Stimulated activated CD4-positive, alpha-beta T cell treated with anti-CD3 and anti-CD28 coated beads, Interleukin-2, amount 100 ng/mL, for 4 hours (primary cell): ENCODE data around the gene SLC5A2.
"Not testable (repeated sequence)": the region's sequence is repeated elsewhere in the genome, so short reads cannot be mapped to it uniquely, and the experiment has no call there.

ENCODE experiments used
- DNase-seq: peaks from one replicate; pipeline ENCODE4 v3.0.0-alpha.2; 2020; ENCODE audit warnings: low read depth

Gene SLC5A2

GRCh38 chr16:31483081-31483480 is at the start of gene SLC5A2:
Gene SLC5A2, plus strand, starts transcription at chr16:31483123. Its CDS starts 14 bp downstream, at chr16:31483137.
- DNase-seq: no peak

DNA sequence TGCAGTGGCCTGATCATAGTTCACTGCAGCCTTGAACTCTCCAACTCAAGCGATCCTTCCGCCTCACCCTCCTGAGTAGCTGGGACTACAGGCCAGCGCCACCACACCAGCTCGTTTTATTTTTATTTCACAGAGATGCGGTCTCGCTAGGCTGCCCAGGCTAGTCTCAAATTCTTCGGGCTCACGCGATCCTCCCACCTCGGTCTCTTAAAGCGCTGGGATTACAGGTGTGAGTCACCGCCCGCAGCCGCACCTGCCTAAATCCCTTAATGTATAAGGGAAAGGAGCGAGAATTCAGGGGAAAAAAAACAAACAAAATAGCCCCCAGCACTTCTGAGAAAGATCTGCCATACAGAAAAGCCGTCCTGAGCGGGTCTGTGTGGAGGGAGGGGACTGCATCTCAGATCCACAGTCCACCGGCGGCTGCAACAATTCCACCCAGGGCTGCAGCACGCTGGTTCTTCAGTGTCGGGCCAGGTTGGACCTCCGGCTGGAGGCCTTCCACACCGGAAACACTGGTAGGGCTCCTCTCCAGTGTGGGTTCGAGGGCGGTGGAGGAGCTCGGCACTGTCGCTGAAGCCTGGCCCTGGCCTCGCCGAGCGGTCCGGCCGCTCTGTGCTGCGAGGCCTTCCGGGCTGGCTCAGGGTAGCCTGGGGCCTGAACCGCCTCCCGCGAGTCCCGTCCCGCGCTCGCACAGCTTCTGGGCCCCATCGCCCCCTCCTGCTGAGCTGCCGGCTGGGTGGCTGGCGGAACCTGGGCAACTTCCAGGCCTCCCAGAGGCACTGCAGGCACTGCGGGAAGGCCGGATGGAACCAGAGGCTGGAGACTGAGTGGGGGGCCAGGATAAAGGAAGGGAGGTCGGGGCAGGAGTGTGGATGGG is 47.3 kb upstream of the SLC5A2 start:
- DNase-seq: no peak

GRCh38 chr16:31436221-31437045 is 46.5 kb upstream of the SLC5A2 start:
- no peak for DNase-seq

DNA sequence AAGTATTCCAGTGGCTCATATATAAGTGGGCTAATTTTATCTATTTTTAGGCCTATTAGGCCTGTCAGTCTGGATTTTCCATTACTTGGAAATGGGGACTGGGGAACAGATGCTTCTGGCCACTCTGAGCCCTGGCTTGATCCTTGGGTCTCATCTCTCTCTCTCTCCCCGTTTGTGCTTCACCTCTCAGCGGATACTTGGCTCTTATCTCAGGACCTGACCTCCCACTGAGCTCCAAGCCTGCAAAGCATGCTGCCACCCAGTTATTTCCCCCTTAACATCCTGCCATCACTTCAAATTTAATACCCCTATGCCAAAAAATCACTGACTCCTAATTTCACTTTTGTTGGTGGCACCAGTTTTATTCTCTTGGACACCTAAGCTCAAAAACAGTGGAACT is 44.5 kb upstream of the SLC5A2 start:
- no peak for DNase-seq

GRCh38 chr16:31439023-31439422 is 43.9 kb upstream of the SLC5A2 start:
- not testable (repeated sequence) for DNase-seq

GRCh38 chr16:31439519-31439918 is 43.4 kb upstream of the SLC5A2 start:
- DNase-seq: no peak

DNA sequence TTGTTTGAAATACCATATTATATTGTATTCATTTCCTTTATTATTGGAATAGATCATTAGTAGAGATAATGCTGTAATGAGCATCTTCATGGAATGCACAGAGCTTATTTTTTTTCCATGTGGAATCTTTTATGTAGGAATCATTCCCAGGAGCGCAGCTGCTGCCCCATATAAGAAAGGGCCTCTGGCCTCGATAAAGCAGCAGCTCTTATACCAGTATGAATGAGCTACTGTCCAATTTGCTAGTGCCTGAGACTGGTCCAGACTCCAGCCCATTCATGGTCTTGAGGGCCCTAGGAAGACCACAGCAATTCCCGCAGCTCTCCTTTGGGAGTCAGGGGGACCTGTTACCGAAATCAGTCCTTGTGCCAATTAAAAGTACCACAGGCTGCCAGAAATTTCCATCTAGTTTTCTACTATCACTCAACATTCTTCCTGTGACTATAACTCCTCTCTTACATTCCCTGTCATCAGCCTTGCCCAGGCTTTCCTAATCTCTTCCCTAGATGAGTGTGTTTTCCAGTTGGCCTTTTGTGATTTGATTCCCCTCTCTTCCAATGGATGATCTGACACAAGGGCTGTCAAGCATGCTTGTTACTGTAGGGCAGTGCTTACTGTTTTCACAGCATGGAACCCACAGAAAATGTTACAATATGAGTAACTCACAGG is 42.3 kb upstream of the SLC5A2 start:
- no peak for DNase-seq

- DNase-seq: no peak
Measured at GRCh38 chr16:31441956-31442355, 41.0 kb upstream of the SLC5A2 start.

GRCh38 chr16:31445931-31446330 is 37.0 kb upstream of the SLC5A2 start:
- DNase-seq: not testable (repeated sequence)

GRCh38 chr16:31451201-31451600 is 31.7 kb upstream of the SLC5A2 start:
- DNase-seq: no peak

- no peak for DNase-seq
Measured at GRCh38 chr16:31451681-31452351, 31.1 kb upstream of the SLC5A2 start.

DNA sequence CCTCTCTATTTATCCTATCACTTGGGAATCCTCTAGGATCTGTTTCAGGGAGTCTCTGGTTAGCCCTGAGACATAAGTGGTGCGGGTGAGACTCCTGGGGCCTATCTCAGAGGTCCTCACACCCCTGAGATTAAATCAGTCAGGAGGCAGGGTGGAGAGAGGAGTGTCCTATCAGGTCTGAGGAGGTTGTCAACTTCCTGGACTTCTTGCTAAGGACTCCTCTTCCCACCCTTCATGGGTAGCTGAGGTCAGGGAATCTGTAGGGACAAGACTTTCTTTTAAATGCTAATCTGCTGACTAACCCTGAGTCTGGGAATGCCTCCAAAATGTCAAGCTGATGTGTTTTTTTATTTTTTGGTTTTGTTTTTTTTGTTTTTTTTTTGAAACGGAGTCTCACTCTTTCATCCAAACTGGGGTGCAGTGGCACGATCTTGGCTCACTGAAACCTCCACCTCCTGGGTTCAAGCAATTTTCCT is 30.3 kb upstream of the SLC5A2 start:
- no peak for DNase-seq

- DNase-seq: no peak
Measured at GRCh38 chr16:31453255-31454204, 29.4 kb upstream of the SLC5A2 start.

DNA sequence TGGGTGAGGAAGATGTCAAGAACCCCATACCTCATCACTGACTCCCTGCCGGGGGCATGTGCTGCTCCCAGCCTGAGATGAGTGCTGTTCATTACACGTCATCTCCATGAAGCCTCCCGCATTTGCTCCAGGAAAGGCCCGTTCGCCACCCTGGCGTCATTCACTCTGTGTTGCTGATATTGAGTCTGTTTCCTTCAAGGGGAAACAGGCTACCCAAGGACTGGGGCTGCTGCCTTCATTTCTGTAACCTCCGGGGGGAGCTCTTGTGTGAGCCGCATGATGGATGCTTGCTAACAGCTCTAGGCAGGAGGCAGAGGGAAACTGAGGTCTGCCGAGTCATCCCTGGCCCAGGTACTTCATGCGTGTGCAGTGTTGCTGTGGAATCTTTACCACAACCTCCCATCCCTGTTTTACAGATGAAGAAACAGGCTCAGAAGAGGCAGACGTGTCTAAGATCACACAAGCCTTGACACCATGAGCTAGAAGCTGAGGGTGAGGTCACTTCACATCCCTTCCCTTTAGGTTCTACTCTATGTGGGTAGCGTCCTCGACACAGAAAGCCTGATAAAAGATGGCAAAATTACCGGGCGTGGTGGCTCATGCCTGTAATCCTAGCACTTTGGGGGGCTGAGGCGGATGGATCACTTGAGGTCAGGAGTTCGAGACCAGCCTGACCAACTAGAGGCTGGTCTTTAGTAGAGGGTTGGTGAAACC is 27.2 kb upstream of the SLC5A2 start:
- DNase-seq: no peak

- no peak for DNase-seq
Measured at GRCh38 chr16:31456988-31457360, 25.9 kb upstream of the SLC5A2 start.

- DNase-seq: no peak
Measured at GRCh38 chr16:31458073-31458843, 24.7 kb upstream of the SLC5A2 start.

DNA sequence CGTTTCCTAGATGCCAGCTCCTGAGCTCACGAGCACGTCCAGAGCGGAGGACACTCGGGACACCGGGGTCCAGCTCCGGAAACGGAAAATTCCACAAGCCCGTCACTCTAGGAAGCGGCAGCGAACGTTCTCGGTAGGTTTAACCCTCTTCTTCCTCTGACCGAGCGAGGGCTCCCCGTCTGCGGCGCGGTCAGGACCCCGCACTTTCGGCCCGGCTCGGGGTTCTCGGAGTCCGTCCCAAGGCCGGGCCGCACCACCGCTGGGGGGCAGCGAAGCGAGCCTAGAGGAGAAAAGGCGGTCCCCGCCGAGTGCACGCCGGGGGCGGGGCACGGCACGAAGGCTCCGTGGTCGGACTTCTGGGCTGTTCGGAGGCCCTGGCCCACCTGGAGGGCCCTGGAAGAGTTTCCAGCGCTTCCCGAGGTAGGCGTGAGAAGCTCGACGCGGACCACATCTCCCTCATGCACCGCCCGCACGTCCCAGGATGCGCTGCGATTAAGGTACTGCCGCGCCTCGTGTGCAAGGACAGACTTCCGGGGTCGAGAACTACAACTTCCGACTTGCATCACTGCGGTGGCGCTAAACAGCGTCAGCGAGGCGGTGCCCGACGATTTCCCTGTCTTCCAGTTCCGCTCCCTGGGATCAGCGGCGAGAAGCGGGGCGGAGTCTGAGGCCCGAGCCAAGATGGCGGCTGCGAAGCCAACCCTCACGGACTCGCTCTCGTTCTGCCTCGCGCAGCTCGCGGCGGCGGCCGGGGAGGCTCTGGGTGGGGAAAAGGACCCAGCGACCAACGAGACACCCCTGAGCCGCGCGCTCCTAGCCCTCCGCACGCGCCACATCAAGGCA is 23.9 kb upstream of the SLC5A2 start, which contains the start of gene ARMC5:
Gene ARMC5, plus strand, starts transcription at position 658 of the 843 bp plus-strand sequence. Its CDS starts 24 bp downstream, at position 682.
- DNase-seq: peak; percentile 96
